HepG2 (cell line): ENCODE data around the gene IL22RA1.

Source experiments
- BCL3 ChIP-seq: sonication (generic); formaldehyde crosslinking; IDR thresholded peaks from 2 replicates; pipeline ENCODE4 v1.5.1; 2020; ENCODE audit warnings: mild to moderate bottlenecking, missing genetic modification reagents, moderate library complexity
- DMAP1 ChIP-seq: IDR thresholded peaks from 2 replicates; pipeline ENCODE4 v1.6.1; 2016
- FOXK1 ChIP-seq: sonication (generic); formaldehyde crosslinking; IDR thresholded peaks from 2 replicates; pipeline ENCODE4 v1.4.0; 2020; ENCODE audit warnings: low read depth, missing genetic modification reagents, borderline replicate concordance
- KLF11 ChIP-seq: IDR thresholded peaks from 2 replicates; pipeline ENCODE4 v1.6.1; 2016; ENCODE audit warnings: missing compliant biosample characterization
- NFYB ChIP-seq: sonication (generic); formaldehyde crosslinking; IDR thresholded peaks from 2 replicates; pipeline ENCODE4 v1.4.0; 2020; ENCODE audit warnings: missing genetic modification reagents
- U2AF2 ChIP-seq: fragments of 200-400 bp; formaldehyde crosslinking; IDR thresholded peaks from 2 replicates; pipeline ENCODE4 v1.6.1; 2017; ENCODE audit warnings: low read depth, mild to moderate bottlenecking, low read length
- YY1 ChIP-seq: IDR thresholded peaks from 2 replicates; pipeline ENCODE4 v1.6.1; 2011; ENCODE audit warnings: low read length, low read depth, moderate library complexity, mild to moderate bottlenecking; ENCODE audit not compliant: insufficient read depth, insufficient replicate concordance
- ZNF138 ChIP-seq: sonication (generic); formaldehyde crosslinking; IDR thresholded peaks from 2 replicates; pipeline ENCODE4 v1.5.0; 2020; ENCODE audit warnings: mild to moderate bottlenecking, low read depth, missing genetic modification reagents
- ZNF224 ChIP-seq: sonication (generic); formaldehyde crosslinking; IDR thresholded peaks from 2 replicates; pipeline ENCODE4 v1.5.0; 2020; ENCODE audit warnings: mild to moderate bottlenecking, missing genetic modification reagents
- ZNF546 ChIP-seq: sonication (generic); formaldehyde crosslinking; conservative IDR thresholded peaks from 2 replicates; pipeline ENCODE4 v1.8.1; 2023; ENCODE audit warnings: mild to moderate bottlenecking, missing genetic modification reagents
- ZNF572 ChIP-seq: sonication (generic); formaldehyde crosslinking; IDR thresholded peaks from 2 replicates; pipeline ENCODE4 v1.5.1; 2020; ENCODE audit warnings: mild to moderate bottlenecking, missing genetic modification reagents

GRCh38 chr1:24165500-24165899 lies 22.6 kb upstream of the IL22RA1 start:
- TF ChIP-seq ZNF224: no peak
- no peak for TF ChIP-seq ZNF546 (CRISPR knock-in tag)
- no peak for TF ChIP-seq DMAP1 (CRISPR knock-in tag)
- no peak for TF ChIP-seq KLF11
- TF ChIP-seq YY1: no peak
- no peak for TF ChIP-seq ZNF572
- TF ChIP-seq U2AF2: no peak
- no peak for TF ChIP-seq NFYB
- no peak for TF ChIP-seq BCL3 (CRISPR knock-in tag)
- no peak for TF ChIP-seq FOXK1 (CRISPR knock-in tag)
- TF ChIP-seq ZNF138 (CRISPR knock-in tag): no peak
